Measurements from ENCODE around the gene ASTN2. TPM values are rescaled to one million over a fixed set of nuclear protein-coding genes. Genes with fewer than 3 reads are reported as not detected.

Gene ASTN2
- total and polyA plus RNA-seq, 9 of the 15 experiments (the other 6 are each of a cell fraction or from before 2014, with no cell fraction given): 0.56 to 3.5 (median 1.9) TPM

DNA sequence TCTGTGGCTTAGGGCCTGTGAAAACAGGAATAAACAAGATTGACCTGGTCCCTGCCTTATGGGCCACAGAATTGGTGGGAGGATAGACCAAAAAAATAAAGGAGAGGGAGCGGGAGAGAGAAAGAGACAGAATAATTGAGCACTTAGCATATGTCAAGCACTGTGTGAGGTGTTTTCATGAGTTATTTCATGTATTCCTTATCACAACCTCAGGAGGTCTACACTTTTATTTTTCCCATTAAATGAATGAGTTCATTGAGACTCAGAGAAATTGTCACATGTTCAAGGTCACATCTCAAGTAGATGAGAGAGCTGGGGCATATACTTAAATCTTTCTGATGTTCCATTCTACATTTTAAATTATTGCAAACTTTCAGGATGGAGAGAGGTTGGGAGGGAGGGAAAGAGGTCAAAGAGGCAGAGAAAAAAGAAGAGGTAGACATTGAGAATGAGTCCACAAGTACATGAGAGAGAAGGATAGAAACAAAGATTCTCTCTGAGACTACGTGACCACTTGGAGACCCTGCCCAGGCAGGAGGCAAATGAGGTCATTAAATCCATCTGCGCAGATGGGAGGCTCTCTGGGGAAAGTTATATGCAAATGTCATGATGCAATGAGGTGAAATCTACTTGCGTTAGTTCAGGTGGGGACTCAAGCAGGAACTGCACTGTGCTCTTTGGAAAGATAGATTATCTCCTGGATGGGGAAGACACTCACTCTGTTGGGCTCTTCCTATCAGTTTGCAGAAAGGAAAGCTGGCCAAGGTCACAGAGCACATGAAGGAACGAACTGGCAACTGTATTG is 1019.8 kb downstream of the ASTN2 start (continued):
- TF ChIP-seq, protein P1, sequence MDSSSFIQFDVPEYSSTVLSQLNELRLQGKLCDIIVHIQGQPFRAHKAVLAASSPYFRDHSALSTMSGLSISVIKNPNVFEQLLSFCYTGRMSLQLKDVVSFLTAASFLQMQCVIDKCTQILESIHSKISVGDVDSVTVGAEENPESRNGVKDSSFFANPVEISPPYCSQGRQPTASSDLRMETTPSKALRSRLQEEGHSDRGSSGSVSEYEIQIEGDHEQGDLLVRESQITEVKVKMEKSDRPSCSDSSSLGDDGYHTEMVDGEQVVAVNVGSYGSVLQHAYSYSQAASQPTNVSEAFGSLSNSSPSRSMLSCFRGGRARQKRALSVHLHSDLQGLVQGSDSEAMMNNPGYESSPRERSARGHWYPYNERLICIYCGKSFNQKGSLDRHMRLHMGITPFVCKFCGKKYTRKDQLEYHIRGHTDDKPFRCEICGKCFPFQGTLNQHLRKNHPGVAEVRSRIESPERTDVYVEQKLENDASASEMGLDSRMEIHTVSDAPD (CRISPR knock-in tag; IDR thresholded peaks at IDR 0.05): no peak
- no peak for TF ChIP-seq RBM22 (IDR thresholded peaks at IDR 0.05; ENCODE audit: low read depth, low read length, poor library complexity, severe bottlenecking)
- no peak for TF ChIP-seq POLR3G (IDR thresholded peaks at IDR 0.05; ENCODE audit: extremely low read depth, insufficient read length, insufficient replicate concordance)
- TF ChIP-seq FOXK2 (conservative IDR thresholded peaks at IDR 0.05 in 1 of 2, IDR thresholded peaks at IDR 0.05 in 1 of 2; ENCODE audit: low read depth in 2 of 2): peak; percentile 31 to 51; a peak in 1 of 4 replicates
- peak; percentile 91 for TF ChIP-seq EP400 (IDR thresholded peaks at IDR 0.05)
- TF ChIP-seq GABPB1 (CRISPR knock-in tag; IDR thresholded peaks at IDR 0.05): no peak
- TF ChIP-seq RFX5 (IDR thresholded peaks at IDR 0.05; ENCODE audit: low read depth, low read length): no peak
- TF ChIP-seq, protein P2, sequence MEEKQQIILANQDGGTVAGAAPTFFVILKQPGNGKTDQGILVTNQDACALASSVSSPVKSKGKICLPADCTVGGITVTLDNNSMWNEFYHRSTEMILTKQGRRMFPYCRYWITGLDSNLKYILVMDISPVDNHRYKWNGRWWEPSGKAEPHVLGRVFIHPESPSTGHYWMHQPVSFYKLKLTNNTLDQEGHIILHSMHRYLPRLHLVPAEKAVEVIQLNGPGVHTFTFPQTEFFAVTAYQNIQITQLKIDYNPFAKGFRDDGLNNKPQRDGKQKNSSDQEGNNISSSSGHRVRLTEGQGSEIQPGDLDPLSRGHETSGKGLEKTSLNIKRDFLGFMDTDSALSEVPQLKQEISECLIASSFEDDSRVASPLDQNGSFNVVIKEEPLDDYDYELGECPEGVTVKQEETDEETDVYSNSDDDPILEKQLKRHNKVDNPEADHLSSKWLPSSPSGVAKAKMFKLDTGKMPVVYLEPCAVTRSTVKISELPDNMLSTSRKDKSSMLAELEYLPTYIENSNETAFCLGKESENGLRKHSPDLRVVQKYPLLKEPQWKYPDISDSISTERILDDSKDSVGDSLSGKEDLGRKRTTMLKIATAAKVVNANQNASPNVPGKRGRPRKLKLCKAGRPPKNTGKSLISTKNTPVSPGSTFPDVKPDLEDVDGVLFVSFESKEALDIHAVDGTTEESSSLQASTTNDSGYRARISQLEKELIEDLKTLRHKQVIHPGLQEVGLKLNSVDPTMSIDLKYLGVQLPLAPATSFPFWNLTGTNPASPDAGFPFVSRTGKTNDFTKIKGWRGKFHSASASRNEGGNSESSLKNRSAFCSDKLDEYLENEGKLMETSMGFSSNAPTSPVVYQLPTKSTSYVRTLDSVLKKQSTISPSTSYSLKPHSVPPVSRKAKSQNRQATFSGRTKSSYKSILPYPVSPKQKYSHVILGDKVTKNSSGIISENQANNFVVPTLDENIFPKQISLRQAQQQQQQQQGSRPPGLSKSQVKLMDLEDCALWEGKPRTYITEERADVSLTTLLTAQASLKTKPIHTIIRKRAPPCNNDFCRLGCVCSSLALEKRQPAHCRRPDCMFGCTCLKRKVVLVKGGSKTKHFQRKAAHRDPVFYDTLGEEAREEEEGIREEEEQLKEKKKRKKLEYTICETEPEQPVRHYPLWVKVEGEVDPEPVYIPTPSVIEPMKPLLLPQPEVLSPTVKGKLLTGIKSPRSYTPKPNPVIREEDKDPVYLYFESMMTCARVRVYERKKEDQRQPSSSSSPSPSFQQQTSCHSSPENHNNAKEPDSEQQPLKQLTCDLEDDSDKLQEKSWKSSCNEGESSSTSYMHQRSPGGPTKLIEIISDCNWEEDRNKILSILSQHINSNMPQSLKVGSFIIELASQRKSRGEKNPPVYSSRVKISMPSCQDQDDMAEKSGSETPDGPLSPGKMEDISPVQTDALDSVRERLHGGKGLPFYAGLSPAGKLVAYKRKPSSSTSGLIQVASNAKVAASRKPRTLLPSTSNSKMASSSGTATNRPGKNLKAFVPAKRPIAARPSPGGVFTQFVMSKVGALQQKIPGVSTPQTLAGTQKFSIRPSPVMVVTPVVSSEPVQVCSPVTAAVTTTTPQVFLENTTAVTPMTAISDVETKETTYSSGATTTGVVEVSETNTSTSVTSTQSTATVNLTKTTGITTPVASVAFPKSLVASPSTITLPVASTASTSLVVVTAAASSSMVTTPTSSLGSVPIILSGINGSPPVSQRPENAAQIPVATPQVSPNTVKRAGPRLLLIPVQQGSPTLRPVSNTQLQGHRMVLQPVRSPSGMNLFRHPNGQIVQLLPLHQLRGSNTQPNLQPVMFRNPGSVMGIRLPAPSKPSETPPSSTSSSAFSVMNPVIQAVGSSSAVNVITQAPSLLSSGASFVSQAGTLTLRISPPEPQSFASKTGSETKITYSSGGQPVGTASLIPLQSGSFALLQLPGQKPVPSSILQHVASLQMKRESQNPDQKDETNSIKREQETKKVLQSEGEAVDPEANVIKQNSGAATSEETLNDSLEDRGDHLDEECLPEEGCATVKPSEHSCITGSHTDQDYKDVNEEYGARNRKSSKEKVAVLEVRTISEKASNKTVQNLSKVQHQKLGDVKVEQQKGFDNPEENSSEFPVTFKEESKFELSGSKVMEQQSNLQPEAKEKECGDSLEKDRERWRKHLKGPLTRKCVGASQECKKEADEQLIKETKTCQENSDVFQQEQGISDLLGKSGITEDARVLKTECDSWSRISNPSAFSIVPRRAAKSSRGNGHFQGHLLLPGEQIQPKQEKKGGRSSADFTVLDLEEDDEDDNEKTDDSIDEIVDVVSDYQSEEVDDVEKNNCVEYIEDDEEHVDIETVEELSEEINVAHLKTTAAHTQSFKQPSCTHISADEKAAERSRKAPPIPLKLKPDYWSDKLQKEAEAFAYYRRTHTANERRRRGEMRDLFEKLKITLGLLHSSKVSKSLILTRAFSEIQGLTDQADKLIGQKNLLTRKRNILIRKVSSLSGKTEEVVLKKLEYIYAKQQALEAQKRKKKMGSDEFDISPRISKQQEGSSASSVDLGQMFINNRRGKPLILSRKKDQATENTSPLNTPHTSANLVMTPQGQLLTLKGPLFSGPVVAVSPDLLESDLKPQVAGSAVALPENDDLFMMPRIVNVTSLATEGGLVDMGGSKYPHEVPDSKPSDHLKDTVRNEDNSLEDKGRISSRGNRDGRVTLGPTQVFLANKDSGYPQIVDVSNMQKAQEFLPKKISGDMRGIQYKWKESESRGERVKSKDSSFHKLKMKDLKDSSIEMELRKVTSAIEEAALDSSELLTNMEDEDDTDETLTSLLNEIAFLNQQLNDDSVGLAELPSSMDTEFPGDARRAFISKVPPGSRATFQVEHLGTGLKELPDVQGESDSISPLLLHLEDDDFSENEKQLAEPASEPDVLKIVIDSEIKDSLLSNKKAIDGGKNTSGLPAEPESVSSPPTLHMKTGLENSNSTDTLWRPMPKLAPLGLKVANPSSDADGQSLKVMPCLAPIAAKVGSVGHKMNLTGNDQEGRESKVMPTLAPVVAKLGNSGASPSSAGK (IDR thresholded peaks at IDR 0.05): peak; percentile 75
- no peak for TF ChIP-seq FOXJ3 (CRISPR knock-in tag; IDR thresholded peaks at IDR 0.05)
- TF ChIP-seq CCAR2 (IDR thresholded peaks at IDR 0.05; ENCODE audit: low read depth, low read length): no peak
- TF ChIP-seq FOXA1 (IDR thresholded peaks at IDR 0.05; ENCODE audit: borderline replicate concordance): no peak
- peak; percentile 79 for TF ChIP-seq MEIS2 (IDR thresholded peaks at IDR 0.05; ENCODE audit: partially characterized antibody)

Measured in K562 (cell line).